ENCODE results near the gene MRGPRD.

DNA sequence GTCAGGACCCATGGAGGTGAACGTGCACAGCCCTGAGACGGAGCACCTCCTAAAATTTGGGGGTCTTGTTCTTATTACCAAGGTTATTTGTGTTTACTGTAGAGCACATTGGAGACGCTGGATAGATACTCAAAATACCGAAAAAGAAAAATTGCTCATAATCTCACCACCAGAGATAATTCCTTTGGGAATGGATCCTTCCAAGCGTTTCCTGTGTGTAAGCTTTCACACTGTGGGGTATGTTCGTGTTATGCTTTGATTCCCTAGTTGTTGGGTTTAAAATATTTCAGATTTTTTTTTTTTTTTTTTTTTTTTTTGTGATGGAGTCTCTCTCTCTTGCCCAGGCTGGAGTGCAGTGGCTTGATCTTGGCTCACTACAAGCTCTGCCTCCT, 14.1 kb upstream of the MRGPRD start:
- TF ChIP-seq CTCF (conservative IDR thresholded peaks at IDR 0.05) (no peak), ZFX (IDR thresholded peaks at IDR 0.05) (no peak)
